ENCODE results near the gene GRM8. TPM values are rescaled to one million over a fixed set of nuclear protein-coding genes. Genes with fewer than 3 reads are reported as not detected.

GRM8 gene
- total RNA-seq, result not detected in 2 replicates

GRCh38 chr7:127252778-127253280 is at the start of gene GRM8:
GRM8 (minus strand) TSS chr7:127252941.

Small RNAs within 50 kb of the gene (small RNA-seq; reads per million reads assigned to genes)
- gene MIR592, result 0.33 reads per million, percentile 12 among the genes with 10 or more reads in this experiment

Other genes with a start within 250 kb of the GRM8 start
- 20.9 and 33.6 TPM in 2 replicates for gene ZNF800, start 139.8 kb upstream of the GRM8 start, total RNA-seq